Measurements from ENCODE around the gene BAX. TPM values are rescaled to one million over a fixed set of nuclear protein-coding genes. Genes with fewer than 3 reads are reported as not detected.
A peak's percentile ranks its signal among the peaks of the same experiment; 100 is the strongest.
"Not testable (repeated sequence)": the region's sequence is repeated elsewhere in the genome, so short reads cannot be mapped to it uniquely, and the experiment has no call there.

BAX gene
- total RNA-seq, result 10 to 100 TPM; 16.5 to 84.5 (median 39.5) TPM

DNA sequence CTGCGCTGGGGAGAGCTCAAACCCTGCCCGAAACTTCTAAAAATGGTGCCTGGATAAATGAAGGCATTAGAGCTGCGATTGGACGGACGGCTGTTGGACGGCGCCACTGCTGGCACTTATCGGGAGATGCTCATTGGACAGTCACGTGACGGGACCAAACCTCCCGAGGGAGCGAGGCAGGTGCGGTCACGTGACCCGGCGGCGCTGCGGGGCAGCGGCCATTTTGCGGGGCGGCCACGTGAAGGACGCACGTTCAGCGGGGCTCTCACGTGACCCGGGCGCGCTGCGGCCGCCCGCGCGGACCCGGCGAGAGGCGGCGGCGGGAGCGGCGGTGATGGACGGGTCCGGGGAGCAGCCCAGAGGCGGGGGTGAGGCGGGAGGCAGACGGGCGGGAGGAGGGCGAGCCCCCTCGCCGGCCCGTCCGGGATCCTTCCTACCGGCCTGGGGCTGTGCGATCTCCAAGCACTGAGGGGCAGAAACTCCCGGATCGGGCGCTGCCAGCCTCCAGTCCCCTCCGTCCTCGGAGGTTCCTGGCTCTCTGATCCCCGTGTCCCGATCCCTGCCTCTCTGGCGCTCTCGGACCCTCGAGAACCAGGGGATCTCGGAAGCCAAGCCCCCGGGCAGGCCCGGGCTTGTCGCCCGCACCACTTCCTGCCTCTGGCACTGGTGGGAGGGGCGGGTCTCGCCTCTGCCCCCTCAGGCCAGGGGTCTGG, at the start of gene BAX:
BAX (plus strand) TSS at position 281 of the 713 bp plus-strand sequence; CDS start at position 335, 54 bp downstream.
- H3K9me3 ChIP-seq, result no peaks in the 10 kb centered on the region
- H3K36me3 ChIP-seq, result no peaks in the 10 kb centered on the region
- intact Hi-C loops (cut with DNase I; ENCODE audit: low total_unique reads), result loop anchor here (10.0 kb wide), 1 partner anchor 310 kb away; the partner anchor contains the start of gene CA11
- H3K4me3 ChIP-seq, result peak within 1 kb of the TSS; percentile 63
- H3K4me1 ChIP-seq, result peaks cover 0 to 4% of the 10 kb centered on the region in 2 donors
- H3K27ac ChIP-seq, result peak within 1 kb of the TSS; percentile 76 to 83
- DNase-seq, result peak; percentile 94 to 96
- peak; percentile 85 to 86 for TF ChIP-seq POLR2A (IDR thresholded peaks at IDR 0.05)
- TF ChIP-seq, protein P1, sequence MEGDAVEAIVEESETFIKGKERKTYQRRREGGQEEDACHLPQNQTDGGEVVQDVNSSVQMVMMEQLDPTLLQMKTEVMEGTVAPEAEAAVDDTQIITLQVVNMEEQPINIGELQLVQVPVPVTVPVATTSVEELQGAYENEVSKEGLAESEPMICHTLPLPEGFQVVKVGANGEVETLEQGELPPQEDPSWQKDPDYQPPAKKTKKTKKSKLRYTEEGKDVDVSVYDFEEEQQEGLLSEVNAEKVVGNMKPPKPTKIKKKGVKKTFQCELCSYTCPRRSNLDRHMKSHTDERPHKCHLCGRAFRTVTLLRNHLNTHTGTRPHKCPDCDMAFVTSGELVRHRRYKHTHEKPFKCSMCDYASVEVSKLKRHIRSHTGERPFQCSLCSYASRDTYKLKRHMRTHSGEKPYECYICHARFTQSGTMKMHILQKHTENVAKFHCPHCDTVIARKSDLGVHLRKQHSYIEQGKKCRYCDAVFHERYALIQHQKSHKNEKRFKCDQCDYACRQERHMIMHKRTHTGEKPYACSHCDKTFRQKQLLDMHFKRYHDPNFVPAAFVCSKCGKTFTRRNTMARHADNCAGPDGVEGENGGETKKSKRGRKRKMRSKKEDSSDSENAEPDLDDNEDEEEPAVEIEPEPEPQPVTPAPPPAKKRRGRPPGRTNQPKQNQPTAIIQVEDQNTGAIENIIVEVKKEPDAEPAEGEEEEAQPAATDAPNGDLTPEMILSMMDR (IDR thresholded peaks at IDR 0.05), result peak in 1 of 4 experiments; percentile 43
- no peaks in the 10 kb centered on the region for H3K27me3 ChIP-seq

DNA sequence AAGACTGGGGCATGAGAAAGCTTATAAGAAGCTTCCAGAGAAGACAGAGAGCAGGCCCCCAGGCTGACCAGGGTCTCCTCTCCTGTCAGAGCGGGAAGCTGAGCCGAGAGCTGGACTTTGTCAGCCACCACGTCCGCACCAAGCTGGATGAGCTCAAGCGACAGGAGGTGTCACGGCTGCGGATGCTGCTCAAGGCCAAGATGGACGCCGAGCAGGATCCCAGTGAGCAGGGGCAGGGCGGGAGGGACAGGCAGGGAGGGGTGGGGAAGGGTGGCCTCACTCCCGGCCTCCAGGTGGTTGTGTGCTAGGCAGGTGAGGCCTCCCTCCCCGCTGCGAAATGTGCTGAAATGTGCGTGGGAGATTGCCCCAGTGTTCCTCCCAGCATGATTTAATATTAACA, 49.0 kb upstream of the BAX start:
- no peak overlapping the region for H3K4me3 ChIP-seq

DNA sequence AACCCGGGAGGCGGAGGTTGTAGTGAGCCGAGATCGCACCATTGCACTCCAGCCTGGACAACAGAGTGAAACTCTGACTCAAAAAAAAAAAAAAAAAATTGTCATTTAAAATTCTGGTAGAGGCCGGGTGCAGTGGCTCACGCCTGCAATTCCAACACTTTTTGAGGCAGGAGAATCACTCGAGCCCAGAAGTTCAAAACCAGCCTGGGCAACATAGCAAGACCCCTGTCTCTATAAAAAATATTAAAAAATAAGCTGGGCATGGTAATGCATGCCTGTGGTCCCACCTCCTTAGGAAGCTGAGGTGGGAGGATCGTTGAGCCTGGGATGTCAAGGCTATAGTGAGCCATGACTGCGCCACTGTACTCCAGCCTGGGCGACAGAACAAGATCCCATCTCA, 48.4 kb upstream of the BAX start:
- Histone ChIP-seq H3K36me3 (no peaks in the 10 kb centered on the region), H3K27me3 (no peaks in the 10 kb centered on the region), H3K27ac (no peak overlapping the region), H3K9me3 (no peaks in the 10 kb centered on the region), H3K4me1 (peaks cover 0 to 8% of the 10 kb centered on the region in 2 donors), H3K4me3 (no peak overlapping the region)
- intact Hi-C loops (cut with DNase I; ENCODE audit: low total_unique reads), result no loop called here
- no peak for TF ChIP-seq POLR2A (IDR thresholded peaks at IDR 0.05)
- TF ChIP-seq, protein P1 (IDR thresholded peaks at IDR 0.05), result no peak
- DNase-seq, result no peak

More for the DNA sequence above, 49.0 kb upstream of the BAX start:
- Histone ChIP-seq H3K9me3 (no peaks in the 10 kb centered on the region), H3K27me3 (no peaks in the 10 kb centered on the region), H3K4me1 (peaks cover 0 to 9% of the 10 kb centered on the region in 2 donors), H3K27ac (no peak overlapping the region), H3K36me3 (no peaks in the 10 kb centered on the region)
- TF ChIP-seq, protein P1 (IDR thresholded peaks at IDR 0.05), result no peak
- no peak for TF ChIP-seq POLR2A (IDR thresholded peaks at IDR 0.05)
- no peak for DNase-seq
- intact Hi-C loops (cut with DNase I; ENCODE audit: low total_unique reads), result no loop called here

DNA sequence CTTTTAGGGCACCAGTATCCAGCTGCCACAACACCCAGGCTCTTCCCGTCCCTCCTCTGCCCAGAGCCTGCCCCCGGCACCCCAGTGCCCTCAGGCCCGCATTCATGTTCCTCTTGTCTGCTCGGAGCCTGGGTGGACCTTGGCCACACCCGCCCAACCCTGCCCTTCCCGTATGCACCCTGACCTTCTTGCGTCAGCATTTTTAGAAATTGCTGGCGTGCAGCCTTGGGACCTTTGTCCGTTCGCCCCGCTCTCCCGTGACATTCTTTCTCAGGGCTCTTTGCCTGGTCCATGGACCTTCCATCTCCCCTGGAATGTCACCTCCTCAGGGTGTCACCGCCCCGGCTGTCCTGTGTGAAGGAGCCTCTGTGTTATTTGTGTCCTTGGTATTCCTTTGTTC, 47.0 kb upstream of the BAX start:
- Histone ChIP-seq H3K9me3 (no peaks in the 10 kb centered on the region), H3K27me3 (no peaks in the 10 kb centered on the region), H3K27ac (peak overlapping the region in 1 of 2 donors; percentile 43), H3K36me3 (no peaks in the 10 kb centered on the region), H3K4me1 (no peaks in the 10 kb centered on the region), H3K4me3 (no peak overlapping the region)
- no peak for DNase-seq
- TF ChIP-seq POLR2A (IDR thresholded peaks at IDR 0.05), result no peak
- TF ChIP-seq, protein P1 (IDR thresholded peaks at IDR 0.05), result no peak
- intact Hi-C loops (cut with DNase I; ENCODE audit: low total_unique reads), result no loop called here

DNA sequence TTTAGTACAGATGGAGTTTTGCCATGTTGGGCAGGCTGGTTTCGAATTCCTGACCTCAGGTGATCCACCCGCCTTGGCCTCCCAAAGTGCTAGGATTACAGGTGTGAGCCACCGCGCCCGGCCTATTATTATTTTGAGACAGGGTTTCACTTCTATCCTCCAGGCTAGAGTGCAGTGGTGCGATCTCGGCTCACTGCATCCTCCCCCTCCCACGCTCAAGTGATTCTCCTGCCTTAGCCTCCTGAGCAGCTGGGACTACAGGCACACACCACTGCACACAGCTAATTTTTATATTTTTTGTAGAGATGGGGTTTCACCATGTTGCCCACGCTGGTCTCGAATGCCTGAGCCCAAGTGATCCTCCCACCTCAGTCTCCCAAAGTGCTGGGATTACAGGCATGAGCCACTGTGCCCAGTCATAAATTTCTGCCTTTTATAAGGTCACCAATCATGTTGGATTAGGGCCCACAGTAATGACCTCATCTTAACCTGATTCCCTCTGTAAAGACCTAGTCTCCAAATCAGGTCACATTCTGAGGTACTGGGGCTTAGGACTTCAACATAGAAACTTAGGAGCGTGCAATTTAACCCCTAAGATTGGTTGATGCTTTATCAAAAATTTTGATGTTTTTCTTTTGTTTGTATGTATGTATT, 45.1 kb upstream of the BAX start:
- intact Hi-C loops (cut with DNase I; ENCODE audit: low total_unique reads), result not testable (repeated sequence)
- peak overlapping the region; percentile 30 to 63 for H3K27ac ChIP-seq

More for the DNA sequence above, 45.1 kb upstream of the BAX start:
- not testable (repeated sequence) for H3K4me3 ChIP-seq, H3K9me3 ChIP-seq, H3K36me3 ChIP-seq, DNase-seq, H3K27me3 ChIP-seq, H3K4me1 ChIP-seq
